HepG2 (cell line): Measurements from ENCODE around the gene LXN. TPM values are rescaled to one million over a fixed set of nuclear protein-coding genes. Genes with fewer than 3 reads are reported as not detected.

Source experiments
- ATAC-seq: fragments of 200-7000 bp; cut with Tn5 transposase; 3 replicates; pipeline ENCODE4 v1.9.1; 2020; ENCODE audit warnings: mild to moderate bottlenecking, moderate library complexity
- BruUV-seq: library from RNA; stranded (reverse); fragments of 400-500 nt; replicated peaks from 2 replicates; lab custom pipeline; 2021; lab: Mats Ljungman, UMichigan
- CTCF ChIA-PET: fragments of 300-600 bp; formaldehyde crosslinking; extraction: SDS; loops from one replicate; lab custom pipeline; 2021; ENCODE audit warnings: low total read pairs, inconsistent platforms, low intra/inter-chr PET ratio; lab: Yijun Ruan, JAX
- POLR2A ChIA-PET: fragments of 350-600 bp; sonication (Branson Sonifier 250); formaldehyde crosslinking; loops from one replicate; lab custom pipeline; 2020; ENCODE audit warnings: antibody characterized with exemption, inconsistent platforms; lab: Yijun Ruan, JAX
- DNase-seq: peaks from one replicate; pipeline ENCODE4 v3.0.0-alpha.2; 2015; ENCODE audit warnings: low spot score
- FAIRE-seq: peaks from 3 replicates; lab custom pipeline; 2011; peaks lifted over from hg19 to GRCh38; lab: Jason Lieb, UNC
- H2AFZ ChIP-seq: one replicate; pipeline ENCODE4 v1.6.1; 2011; ENCODE audit warnings: low read length, inconsistent platforms
- H3K27ac ChIP-seq: fragments of 300-600 bp; 3 replicates; pipeline ENCODE4 v1.8.0; 2011; ENCODE audit warnings: mixed run types, mild to moderate bottlenecking, mixed read lengths, low read length, inconsistent platforms; ENCODE audit not compliant: insufficient read depth; ENCODE audit errors: extremely low read length
- H3K27me3 ChIP-seq, 2 experiments: fragments of 200-600 bp in 1 of 2; 2 replicates in 1 of 2; 3 replicates in 1 of 2; pipeline versions ENCODE4 v1.6.0 to v1.8.0; 2011; ENCODE audit warnings: low read length in 2 of 2, mild to moderate bottlenecking in 2 of 2, moderate library complexity in 2 of 2, inconsistent platforms in 1 of 2; ENCODE audit not compliant: insufficient read depth in 2 of 2, control insufficient read depth in 1 of 2
- H3K36me3 ChIP-seq, 2 experiments: fragments of 200-600 bp in 1 of 2; replicated peaks in 1 of 2; 2 replicates in 1 of 2; 3 replicates in 1 of 2; pipeline versions ENCODE4 v1.5.1 to v1.8.0; 2011; ENCODE audit warnings: low read length in 2 of 2, inconsistent platforms in 1 of 2; ENCODE audit not compliant: insufficient read depth in 2 of 2, control insufficient read depth in 1 of 2
- H3K4me1 ChIP-seq: 2 replicates; pipeline ENCODE4 v1.5.1; 2012; ENCODE audit warnings: low read length, inconsistent platforms; ENCODE audit not compliant: insufficient read depth
- H3K4me2 ChIP-seq: 2 replicates; pipeline ENCODE4 v1.6.0; 2011; ENCODE audit warnings: low read depth, low read length, inconsistent platforms
- H3K4me3 ChIP-seq, 3 experiments: fragments of 200-600 bp in 1 of 3; sonication (generic), shearing (Covaris generic) in 1 of 3; replicated peaks in 1 of 3; 2 replicates each; pipeline ENCODE4 v1.5.1; 2011 to 2016; ENCODE audit warnings: low read length in 3 of 3, inconsistent platforms in 2 of 3, low read depth in 2 of 3, mild to moderate bottlenecking in 2 of 3, control low read depth in 1 of 3, mixed read lengths in 1 of 3; ENCODE audit not compliant: insufficient read depth in 1 of 3
- H3K79me2 ChIP-seq: one replicate; pipeline ENCODE4 v1.6.1; 2011; ENCODE audit warnings: low read length, inconsistent platforms; ENCODE audit not compliant: insufficient read depth
- H3K9ac ChIP-seq: 2 replicates; pipeline ENCODE4 v1.6.0; 2011; ENCODE audit warnings: mild to moderate bottlenecking, low read depth, low read length, inconsistent platforms; ENCODE audit not compliant: insufficient read depth
- H3K9me3 ChIP-seq: 2 replicates; pipeline ENCODE4 v1.5.1; 2012; ENCODE audit warnings: mild to moderate bottlenecking, low read length
- H4K20me1 ChIP-seq: 2 replicates; pipeline ENCODE4 v1.6.0; 2011; ENCODE audit warnings: inconsistent platforms, mild to moderate bottlenecking, low read length, moderate library complexity; ENCODE audit not compliant: insufficient read depth
- ATF7-NPFF ChIP-seq: sonication (generic); formaldehyde crosslinking; IDR thresholded peaks from 2 replicates; pipeline ENCODE4 v1.8.1; 2023; ENCODE audit warnings: mild to moderate bottlenecking, low read depth, missing genetic modification reagents, moderate library complexity
- IRF2 ChIP-seq: IDR thresholded peaks from 2 replicates; pipeline ENCODE4 v1.6.1; 2018; ENCODE audit warnings: missing genetic modification reagents, missing compliant biosample characterization
- NCOA1 ChIP-seq: sonication (generic); formaldehyde crosslinking; IDR thresholded peaks from 2 replicates; pipeline ENCODE4 v1.9.0; 2021; ENCODE audit warnings: missing genetic modification reagents
- NFE2 ChIP-seq: sonication (generic); formaldehyde crosslinking; IDR thresholded peaks from 2 replicates; pipeline ENCODE4 v1.4.0; 2020; ENCODE audit warnings: missing genetic modification reagents
- ONECUT2 ChIP-seq: sonication (generic); formaldehyde crosslinking; IDR thresholded peaks from 2 replicates; pipeline ENCODE4 v1.4.0; 2020; ENCODE audit warnings: missing genetic modification reagents
- PAX8 ChIP-seq: sonication (generic); formaldehyde crosslinking; IDR thresholded peaks from 2 replicates; pipeline ENCODE4 v1.8.0; 2022; ENCODE audit warnings: mild to moderate bottlenecking, missing genetic modification reagents, borderline replicate concordance
- PCBP2 ChIP-seq: fragments of 200-400 bp; formaldehyde crosslinking; optimal IDR thresholded peaks from 2 replicates; pipeline ENCODE3; 2018; ENCODE audit warnings: low read length, low read depth; ENCODE audit not compliant: poor library complexity, severe bottlenecking
- SKI ChIP-seq: fragments of 450-650 bp; IDR thresholded peaks from one replicate; pipeline ENCODE4 v1.6.1; 2018; ENCODE audit warnings: mild to moderate bottlenecking; ENCODE audit not compliant: partially characterized antibody
- SOX5 ChIP-seq: IDR thresholded peaks from 2 replicates; pipeline ENCODE4 v1.6.1; 2016; ENCODE audit warnings: borderline replicate concordance
- STAT6 ChIP-seq: sonication (generic); formaldehyde crosslinking; IDR thresholded peaks from 2 replicates; pipeline ENCODE4 v1.4.0; 2020; ENCODE audit warnings: missing genetic modification reagents, mild to moderate bottlenecking, borderline replicate concordance
- YY1 ChIP-seq: IDR thresholded peaks from 2 replicates; pipeline ENCODE4 v1.6.1; 2011; ENCODE audit warnings: low read length, low read depth, moderate library complexity, mild to moderate bottlenecking; ENCODE audit not compliant: insufficient read depth, insufficient replicate concordance
- ZNF652 ChIP-seq: IDR thresholded peaks from 2 replicates; pipeline ENCODE4 v1.6.1; 2016; ENCODE audit warnings: low read depth, borderline replicate concordance
- ZNF75D ChIP-seq: sonication (generic); formaldehyde crosslinking; IDR thresholded peaks from 2 replicates; pipeline ENCODE4 v1.8.1; 2023; ENCODE audit warnings: missing genetic modification reagents, mild to moderate bottlenecking, borderline replicate concordance
- WGBS: methylation state at CpG from one replicate; pipeline ENCODE4 v1.1.6; 2017; ENCODE audit warnings: low lambda C conversion rate; 5-methylcytosine and 5-hydroxymethylcytosine counted together
- in situ Hi-C: cut with HindIII; loops from 2 replicates; pipeline ENCODE4 v1.10.0; 2017; ENCODE audit warnings: low pct_unique_long_range_greater_than_20kb; ENCODE audit not compliant: extremely low pct_ligation_motif_present
- intact Hi-C: fragments of 100-400 bp; cut with micrococcal nuclease; formaldehyde crosslinking; loops from one replicate; pipeline ENCODE4 v1.10.0; 2022; ENCODE audit not compliant: unreplicated experiment
- polyA plus RNA-seq, 8 experiments: library from polyadenylated mRNA; depleted of rRNA in 3 of 8; stranded (reverse) in 7 of 8; unstranded in 1 of 8; fragments of >200 nt; fragmentation: Illumina TruSeq in 4 of 8; extraction: Trizol in 4 of 8; gene quantifications; 2 replicates each; pipeline versions ENCODE4 v1.2.1 to v1.2.3, GENCODE V29; 2011 to 2016; ENCODE audit warnings: low read depth in 4 of 8, missing spikeins in 1 of 8, mixed read lengths in 1 of 8; ENCODE audit not compliant: insufficient read depth in 1 of 8
- total RNA-seq, 5 experiments: library from RNA; depleted of rRNA; stranded (reverse); fragments of >200 nt; fragmentation: Illumina TruSeq; extraction: Trizol; gene quantifications; 2 replicates each; pipeline ENCODE4 v1.2.3, GENCODE V29; 2016; ENCODE audit warnings: low read depth in 1 of 5
- TF ChIP-seq, protein P1 (sequence below): IDR thresholded peaks from 2 replicates; pipeline ENCODE4 v1.6.1; 2012; ENCODE audit warnings: low read length, improper control_type of control experiment
- TF ChIP-seq, protein P2 (sequence below): sonication (generic); formaldehyde crosslinking; IDR thresholded peaks from 2 replicates; pipeline ENCODE4 v1.9.0; 2021; ENCODE audit warnings: missing genetic modification reagents, mild to moderate bottlenecking, borderline replicate concordance
- TF ChIP-seq, protein P3 (sequence below): sonication (generic); formaldehyde crosslinking; IDR thresholded peaks from 2 replicates; pipeline ENCODE4 v1.8.0; 2022; ENCODE audit warnings: mild to moderate bottlenecking, missing genetic modification reagents, moderate library complexity

LXN gene
- total and polyA plus RNA-seq, 2 of the 13 experiments (the other 11 are each of a cell fraction or from before 2014, with no cell fraction given) = not detected

DNA sequence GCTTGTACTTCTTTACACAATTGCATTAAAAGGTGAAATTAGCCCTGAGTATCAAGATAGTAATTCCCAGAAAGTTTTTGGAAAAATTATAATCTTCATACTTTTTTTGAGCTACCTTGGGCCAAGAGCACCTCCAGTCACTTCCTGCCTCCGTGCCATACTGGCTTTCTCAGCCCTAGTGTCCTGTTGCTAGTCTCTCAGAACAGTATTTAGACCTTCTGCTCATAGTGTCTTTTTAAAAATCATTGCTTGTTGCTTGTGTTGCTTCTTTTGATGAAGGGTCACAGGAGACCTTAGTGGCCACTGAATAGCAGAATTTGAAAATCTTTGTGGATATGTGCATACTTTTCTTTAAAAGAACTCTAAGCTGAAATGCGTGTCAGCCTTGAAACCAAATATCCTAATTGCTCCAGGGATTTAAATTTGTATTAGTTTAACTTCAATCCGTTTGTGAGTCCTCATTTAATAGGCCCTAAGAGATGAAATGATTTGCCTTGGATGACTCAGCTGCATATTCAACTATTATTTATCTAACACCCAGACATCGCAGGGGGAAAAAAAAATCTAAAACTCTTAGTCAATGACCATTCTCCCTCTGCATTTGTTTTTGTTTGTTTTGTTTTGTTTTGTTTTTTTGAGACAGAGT, 29.1 kb upstream of the LXN start:
- no peaks in the 10 kb centered on the region for H3K4me1 ChIP-seq
- H3K27ac ChIP-seq = no peak overlapping the region
- H3K4me3 ChIP-seq = no peak overlapping the region
- ChIA-PET CTCF (no interaction called here), POLR2A (no interaction called here)
- no peak for DNase-seq
- no peak overlapping the region for H3K9ac ChIP-seq
- H2AFZ ChIP-seq = no peak overlapping the region
- WGBS = 95% methylated on average over 4 of the region's 4 CpGs
- H3K9me3 ChIP-seq = no peaks in the 10 kb centered on the region
- no peaks in the 10 kb centered on the region for H3K79me2 ChIP-seq
- no peak overlapping the region for H3K4me2 ChIP-seq
- no TSS peak for BruUV-seq
- ATAC-seq = no peak
- FAIRE-seq = no peak
- in situ Hi-C loops = no loop called here
- H3K27me3 ChIP-seq = no peaks in the 10 kb centered on the region
- peaks cover 2% of the 10 kb centered on the region; the same call in 1 of the 2 replicates for H4K20me1 ChIP-seq
- intact Hi-C loops = no loop called here
- H3K36me3 ChIP-seq = peaks cover 0 to 2% of the 10 kb centered on the region in 2 experiments; a peak in 2 of 5 replicates
- TF ChIP-seq IRF2 (no peak), SKI (no peak), PCBP2 (no peak), NCOA1 (no peak), ZNF652 (no peak), SOX5 (no peak), STAT6 (CRISPR knock-in tag) (no peak), ATF7-NPFF (no peak), NFE2 (CRISPR knock-in tag) (no peak), PAX8 (CRISPR knock-in tag) (no peak), ZNF75D (CRISPR knock-in tag) (no peak), YY1 (no peak), ONECUT2 (CRISPR knock-in tag) (no peak)
- TF ChIP-seq, protein P1, sequence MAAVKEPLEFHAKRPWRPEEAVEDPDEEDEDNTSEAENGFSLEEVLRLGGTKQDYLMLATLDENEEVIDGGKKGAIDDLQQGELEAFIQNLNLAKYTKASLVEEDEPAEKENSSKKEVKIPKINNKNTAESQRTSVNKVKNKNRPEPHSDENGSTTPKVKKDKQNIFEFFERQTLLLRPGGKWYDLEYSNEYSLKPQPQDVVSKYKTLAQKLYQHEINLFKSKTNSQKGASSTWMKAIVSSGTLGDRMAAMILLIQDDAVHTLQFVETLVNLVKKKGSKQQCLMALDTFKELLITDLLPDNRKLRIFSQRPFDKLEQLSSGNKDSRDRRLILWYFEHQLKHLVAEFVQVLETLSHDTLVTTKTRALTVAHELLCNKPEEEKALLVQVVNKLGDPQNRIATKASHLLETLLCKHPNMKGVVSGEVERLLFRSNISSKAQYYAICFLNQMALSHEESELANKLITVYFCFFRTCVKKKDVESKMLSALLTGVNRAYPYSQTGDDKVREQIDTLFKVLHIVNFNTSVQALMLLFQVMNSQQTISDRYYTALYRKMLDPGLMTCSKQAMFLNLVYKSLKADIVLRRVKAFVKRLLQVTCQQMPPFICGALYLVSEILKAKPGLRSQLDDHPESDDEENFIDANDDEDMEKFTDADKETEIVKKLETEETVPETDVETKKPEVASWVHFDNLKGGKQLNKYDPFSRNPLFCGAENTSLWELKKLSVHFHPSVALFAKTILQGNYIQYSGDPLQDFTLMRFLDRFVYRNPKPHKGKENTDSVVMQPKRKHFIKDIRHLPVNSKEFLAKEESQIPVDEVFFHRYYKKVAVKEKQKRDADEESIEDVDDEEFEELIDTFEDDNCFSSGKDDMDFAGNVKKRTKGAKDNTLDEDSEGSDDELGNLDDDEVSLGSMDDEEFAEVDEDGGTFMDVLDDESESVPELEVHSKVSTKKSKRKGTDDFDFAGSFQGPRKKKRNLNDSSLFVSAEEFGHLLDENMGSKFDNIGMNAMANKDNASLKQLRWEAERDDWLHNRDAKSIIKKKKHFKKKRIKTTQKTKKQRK = no peak
- TF ChIP-seq, protein P2, sequence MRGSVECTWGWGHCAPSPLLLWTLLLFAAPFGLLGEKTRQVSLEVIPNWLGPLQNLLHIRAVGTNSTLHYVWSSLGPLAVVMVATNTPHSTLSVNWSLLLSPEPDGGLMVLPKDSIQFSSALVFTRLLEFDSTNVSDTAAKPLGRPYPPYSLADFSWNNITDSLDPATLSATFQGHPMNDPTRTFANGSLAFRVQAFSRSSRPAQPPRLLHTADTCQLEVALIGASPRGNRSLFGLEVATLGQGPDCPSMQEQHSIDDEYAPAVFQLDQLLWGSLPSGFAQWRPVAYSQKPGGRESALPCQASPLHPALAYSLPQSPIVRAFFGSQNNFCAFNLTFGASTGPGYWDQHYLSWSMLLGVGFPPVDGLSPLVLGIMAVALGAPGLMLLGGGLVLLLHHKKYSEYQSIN (CRISPR knock-in tag) = no peak
- TF ChIP-seq, protein P3, sequence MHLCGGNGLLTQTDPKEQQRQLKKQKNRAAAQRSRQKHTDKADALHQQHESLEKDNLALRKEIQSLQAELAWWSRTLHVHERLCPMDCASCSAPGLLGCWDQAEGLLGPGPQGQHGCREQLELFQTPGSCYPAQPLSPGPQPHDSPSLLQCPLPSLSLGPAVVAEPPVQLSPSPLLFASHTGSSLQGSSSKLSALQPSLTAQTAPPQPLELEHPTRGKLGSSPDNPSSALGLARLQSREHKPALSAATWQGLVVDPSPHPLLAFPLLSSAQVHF (CRISPR knock-in tag) = no peak
